SK-N-SH treated with all-trans-retinoic acid at 6 μM for 48 hours (cell line): Measurements from ENCODE around the gene FGF14.

Source experiments
- ATAC-seq: fragments of 200-7000 bp; cut with Tn5 transposase; 3 replicates; pipeline ENCODE4 v1.9.1; 2020; ENCODE audit warnings: mild to moderate bottlenecking, moderate library complexity
- ARNTL ChIP-seq: fragments of 450-650 bp; formaldehyde crosslinking; IDR thresholded peaks from 2 replicates; pipeline ENCODE4 v1.5.0; 2020; ENCODE audit warnings: low read depth, mild to moderate bottlenecking, moderate library complexity, borderline replicate concordance
- ESRRG ChIP-seq: fragments of 250-450 bp; sonication (Bioruptor Pico); IDR thresholded peaks from 2 replicates; pipeline ENCODE4 v1.6.1; 2021; ENCODE audit warnings: mild to moderate bottlenecking
- ISL1 ChIP-seq: fragments of 250-450 bp; sonication (Bioruptor Pico); IDR thresholded peaks from 2 replicates; pipeline ENCODE4 v2.1.2; 2022; ENCODE audit warnings: mild to moderate bottlenecking, moderate library complexity
- OSR1 ChIP-seq: fragments of 250-450 bp; sonication (Bioruptor Pico); IDR thresholded peaks from 2 replicates; pipeline ENCODE4 v1.8.0; 2022; ENCODE audit warnings: moderate library complexity, mild to moderate bottlenecking, inconsistent platforms
- PPARA ChIP-seq: fragments of 250-450 bp; sonication (Bioruptor Pico); IDR thresholded peaks from 2 replicates; pipeline ENCODE4 v1.5.0; 2020; ENCODE audit warnings: mild to moderate bottlenecking, borderline replicate concordance
- TCF4 ChIP-seq: fragments of 250-450 bp; sonication (Bioruptor Pico); IDR thresholded peaks from 2 replicates; pipeline ENCODE4 v1.8.0; 2021; ENCODE audit warnings: mild to moderate bottlenecking, moderate library complexity, borderline replicate concordance
- TOX ChIP-seq: fragments of 250-450 bp; sonication (Bioruptor Pico); IDR thresholded peaks from 2 replicates; pipeline ENCODE4 v1.8.0; 2021; ENCODE audit warnings: mild to moderate bottlenecking, moderate library complexity, borderline replicate concordance
- ZFP3 ChIP-seq: fragments of 250-450 bp; sonication (Bioruptor Pico); IDR thresholded peaks from 2 replicates; pipeline ENCODE4 v1.5.0; 2020; ENCODE audit warnings: mild to moderate bottlenecking, moderate library complexity
- TF ChIP-seq, protein P1 (sequence below): fragments of 250-450 bp; sonication (Bioruptor Pico); IDR thresholded peaks from 2 replicates; pipeline ENCODE4 v1.5.0; 2020; ENCODE audit warnings: mild to moderate bottlenecking, moderate library complexity
- TF ChIP-seq, protein P2 (sequence below): fragments of 250-450 bp; sonication (Bioruptor Pico); IDR thresholded peaks from 2 replicates; pipeline ENCODE4 v1.5.1; 2020; ENCODE audit warnings: low read depth, mild to moderate bottlenecking, moderate library complexity
- TF ChIP-seq, protein P3 (sequence below): fragments of 250-450 bp; sonication (Bioruptor Pico); IDR thresholded peaks from 2 replicates; pipeline ENCODE4 v1.8.0; 2021; ENCODE audit warnings: low read depth, mild to moderate bottlenecking, moderate library complexity, borderline replicate concordance
- TF ChIP-seq, protein P4 (sequence below): fragments of 250-450 bp; sonication (Bioruptor Pico); IDR thresholded peaks from 2 replicates; pipeline ENCODE4 v1.8.0; 2020; ENCODE audit warnings: mild to moderate bottlenecking, moderate library complexity, borderline replicate concordance
- TF ChIP-seq, protein P5 (sequence below): fragments of 250-450 bp; sonication (Bioruptor Pico); IDR thresholded peaks from 2 replicates; pipeline ENCODE4 v1.5.1; 2021; ENCODE audit warnings: mild to moderate bottlenecking, moderate library complexity

The FGF14 gene

DNA sequence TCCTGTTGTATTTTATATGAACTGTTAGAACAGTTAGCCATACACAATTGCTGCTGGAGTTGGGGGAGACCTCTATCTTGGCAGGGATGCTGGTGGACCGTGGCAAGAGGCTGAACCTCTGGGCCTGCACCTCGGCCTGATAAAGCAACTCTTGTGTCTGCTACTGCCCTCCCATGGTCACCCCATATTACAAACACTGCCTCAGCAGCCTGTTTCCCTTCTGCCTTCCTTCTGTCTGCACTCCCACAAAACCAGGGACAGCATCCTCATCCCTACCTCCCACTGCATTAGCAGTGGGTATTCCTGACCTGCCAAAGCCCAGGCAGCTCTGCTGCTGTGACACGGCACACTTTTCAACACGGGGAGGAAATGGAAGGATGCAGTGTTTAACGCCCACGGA, 456.4 kb downstream of the FGF14 start (continued):
- TF ChIP-seq, protein P1, sequence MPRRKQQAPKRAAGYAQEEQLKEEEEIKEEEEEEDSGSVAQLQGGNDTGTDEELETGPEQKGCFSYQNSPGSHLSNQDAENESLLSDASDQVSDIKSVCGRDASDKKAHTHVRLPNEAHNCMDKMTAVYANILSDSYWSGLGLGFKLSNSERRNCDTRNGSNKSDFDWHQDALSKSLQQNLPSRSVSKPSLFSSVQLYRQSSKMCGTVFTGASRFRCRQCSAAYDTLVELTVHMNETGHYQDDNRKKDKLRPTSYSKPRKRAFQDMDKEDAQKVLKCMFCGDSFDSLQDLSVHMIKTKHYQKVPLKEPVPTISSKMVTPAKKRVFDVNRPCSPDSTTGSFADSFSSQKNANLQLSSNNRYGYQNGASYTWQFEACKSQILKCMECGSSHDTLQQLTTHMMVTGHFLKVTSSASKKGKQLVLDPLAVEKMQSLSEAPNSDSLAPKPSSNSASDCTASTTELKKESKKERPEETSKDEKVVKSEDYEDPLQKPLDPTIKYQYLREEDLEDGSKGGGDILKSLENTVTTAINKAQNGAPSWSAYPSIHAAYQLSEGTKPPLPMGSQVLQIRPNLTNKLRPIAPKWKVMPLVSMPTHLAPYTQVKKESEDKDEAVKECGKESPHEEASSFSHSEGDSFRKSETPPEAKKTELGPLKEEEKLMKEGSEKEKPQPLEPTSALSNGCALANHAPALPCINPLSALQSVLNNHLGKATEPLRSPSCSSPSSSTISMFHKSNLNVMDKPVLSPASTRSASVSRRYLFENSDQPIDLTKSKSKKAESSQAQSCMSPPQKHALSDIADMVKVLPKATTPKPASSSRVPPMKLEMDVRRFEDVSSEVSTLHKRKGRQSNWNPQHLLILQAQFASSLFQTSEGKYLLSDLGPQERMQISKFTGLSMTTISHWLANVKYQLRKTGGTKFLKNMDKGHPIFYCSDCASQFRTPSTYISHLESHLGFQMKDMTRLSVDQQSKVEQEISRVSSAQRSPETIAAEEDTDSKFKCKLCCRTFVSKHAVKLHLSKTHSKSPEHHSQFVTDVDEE (CRISPR knock-in tag), result no peak
- TF ChIP-seq TCF4 (no peak), ISL1 (CRISPR knock-in tag) (no peak), OSR1 (CRISPR knock-in tag) (no peak)

DNA sequence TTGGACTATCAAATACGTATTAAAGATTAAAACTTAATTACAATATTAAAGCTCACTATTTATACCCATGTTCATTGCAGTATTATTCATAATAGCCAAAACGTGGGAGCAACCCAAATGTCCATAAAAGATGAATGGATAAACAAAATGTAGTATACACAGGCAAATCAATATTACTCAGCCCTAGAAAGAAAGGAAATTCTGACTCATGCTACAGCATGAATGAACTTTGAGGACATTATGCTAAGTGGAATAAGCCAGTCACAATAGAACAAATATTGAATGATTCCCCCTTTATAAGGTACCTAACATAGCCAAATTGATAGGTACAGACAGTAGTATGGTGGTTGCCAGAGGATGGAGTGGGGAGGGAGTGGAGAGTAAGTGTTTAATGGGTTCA, 457.3 kb downstream of the FGF14 start:
- TF ChIP-seq, protein P2, sequence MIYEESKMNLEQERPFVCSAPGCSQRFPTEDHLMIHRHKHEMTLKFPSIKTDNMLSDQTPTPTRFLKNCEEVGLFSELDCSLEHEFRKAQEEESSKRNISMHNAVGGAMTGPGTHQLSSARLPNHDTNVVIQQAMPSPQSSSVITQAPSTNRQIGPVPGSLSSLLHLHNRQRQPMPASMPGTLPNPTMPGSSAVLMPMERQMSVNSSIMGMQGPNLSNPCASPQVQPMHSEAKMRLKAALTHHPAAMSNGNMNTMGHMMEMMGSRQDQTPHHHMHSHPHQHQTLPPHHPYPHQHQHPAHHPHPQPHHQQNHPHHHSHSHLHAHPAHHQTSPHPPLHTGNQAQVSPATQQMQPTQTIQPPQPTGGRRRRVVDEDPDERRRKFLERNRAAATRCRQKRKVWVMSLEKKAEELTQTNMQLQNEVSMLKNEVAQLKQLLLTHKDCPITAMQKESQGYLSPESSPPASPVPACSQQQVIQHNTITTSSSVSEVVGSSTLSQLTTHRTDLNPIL, result no peak
- no peak for TF ChIP-seq ESRRG (CRISPR knock-in tag)

DNA sequence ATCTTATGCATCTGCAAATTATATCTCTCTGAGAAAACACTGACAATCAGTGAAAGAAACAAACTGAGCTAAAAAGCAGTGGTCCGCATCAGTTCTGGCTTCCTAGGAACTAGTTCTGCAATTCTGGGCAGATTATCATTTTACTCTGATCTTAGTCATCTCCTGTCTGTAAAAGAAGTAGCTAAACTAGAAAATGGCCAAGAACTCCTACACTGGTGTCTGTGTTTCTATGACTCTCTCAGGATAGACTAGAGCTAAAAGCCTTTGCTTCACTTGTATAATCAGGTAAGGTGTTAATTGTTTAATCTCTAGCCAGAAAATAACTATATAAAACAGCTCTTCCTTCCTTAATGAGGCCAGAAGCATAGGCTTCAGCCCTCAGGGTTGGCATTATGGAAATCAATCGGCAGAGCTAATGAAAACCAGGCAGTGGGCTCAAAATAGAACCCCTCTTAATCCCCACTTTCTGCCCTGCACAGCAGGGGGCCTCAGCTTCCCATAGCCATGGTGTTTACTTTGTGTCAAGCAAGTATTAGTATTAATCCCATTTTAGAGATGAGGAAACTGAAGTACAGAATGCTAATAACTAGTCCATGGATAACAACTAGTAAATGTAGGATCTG, 459.2 kb downstream of the FGF14 start:
- no peak for TF ChIP-seq PPARA (CRISPR knock-in tag)
- TF ChIP-seq TCF4, result peak; percentile 55; the same call in 1 of the 2 replicates
- TF ChIP-seq TOX (CRISPR knock-in tag), result no peak
- TF ChIP-seq, protein P3, sequence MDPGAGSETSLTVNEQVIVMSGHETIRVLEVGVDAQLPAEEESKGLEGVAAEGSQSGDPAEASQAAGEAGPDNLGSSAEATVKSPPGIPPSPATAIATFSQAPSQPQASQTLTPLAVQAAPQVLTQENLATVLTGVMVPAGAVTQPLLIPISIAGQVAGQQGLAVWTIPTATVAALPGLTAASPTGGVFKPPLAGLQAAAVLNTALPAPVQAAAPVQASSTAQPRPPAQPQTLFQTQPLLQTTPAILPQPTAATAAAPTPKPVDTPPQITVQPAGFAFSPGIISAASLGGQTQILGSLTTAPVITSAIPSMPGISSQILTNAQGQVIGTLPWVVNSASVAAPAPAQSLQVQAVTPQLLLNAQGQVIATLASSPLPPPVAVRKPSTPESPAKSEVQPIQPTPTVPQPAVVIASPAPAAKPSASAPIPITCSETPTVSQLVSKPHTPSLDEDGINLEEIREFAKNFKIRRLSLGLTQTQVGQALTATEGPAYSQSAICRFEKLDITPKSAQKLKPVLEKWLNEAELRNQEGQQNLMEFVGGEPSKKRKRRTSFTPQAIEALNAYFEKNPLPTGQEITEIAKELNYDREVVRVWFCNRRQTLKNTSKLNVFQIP (CRISPR knock-in tag), result no peak
- TF ChIP-seq ZFP3, result peak; percentile 94
- no peak for TF ChIP-seq ISL1 (CRISPR knock-in tag)
- peak; percentile 34; the same call in 2 of the 3 replicates for ATAC-seq

More for the DNA sequence above, 457.3 kb downstream of the FGF14 start:
- ATAC-seq, result no peak

DNA sequence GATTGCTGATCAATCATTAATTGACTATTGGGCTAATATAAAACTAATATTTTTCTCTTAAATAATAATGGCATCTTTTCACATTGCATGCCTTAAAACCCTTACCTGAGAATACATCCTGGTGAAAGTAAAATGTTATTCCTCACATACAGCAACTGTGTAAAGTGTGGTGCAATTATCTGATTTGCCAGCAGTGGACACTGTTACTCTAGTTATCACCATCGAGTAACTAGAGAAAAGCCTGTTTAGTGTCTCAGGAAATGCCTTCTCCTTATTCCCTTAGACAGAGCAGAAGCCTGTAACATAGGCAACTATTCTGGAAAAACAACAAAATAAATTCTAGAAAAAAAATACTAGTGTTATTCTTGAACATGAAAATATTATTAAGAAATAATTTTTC, 459.8 kb downstream of the FGF14 start:
- peak; percentile 97 for ATAC-seq
- no peak for TF ChIP-seq ARNTL (CRISPR knock-in tag)
- TF ChIP-seq, protein P2, result no peak
- TF ChIP-seq, protein P3 (CRISPR knock-in tag), result no peak
- TF ChIP-seq ESRRG (CRISPR knock-in tag), result no peak
- TF ChIP-seq, protein P4, sequence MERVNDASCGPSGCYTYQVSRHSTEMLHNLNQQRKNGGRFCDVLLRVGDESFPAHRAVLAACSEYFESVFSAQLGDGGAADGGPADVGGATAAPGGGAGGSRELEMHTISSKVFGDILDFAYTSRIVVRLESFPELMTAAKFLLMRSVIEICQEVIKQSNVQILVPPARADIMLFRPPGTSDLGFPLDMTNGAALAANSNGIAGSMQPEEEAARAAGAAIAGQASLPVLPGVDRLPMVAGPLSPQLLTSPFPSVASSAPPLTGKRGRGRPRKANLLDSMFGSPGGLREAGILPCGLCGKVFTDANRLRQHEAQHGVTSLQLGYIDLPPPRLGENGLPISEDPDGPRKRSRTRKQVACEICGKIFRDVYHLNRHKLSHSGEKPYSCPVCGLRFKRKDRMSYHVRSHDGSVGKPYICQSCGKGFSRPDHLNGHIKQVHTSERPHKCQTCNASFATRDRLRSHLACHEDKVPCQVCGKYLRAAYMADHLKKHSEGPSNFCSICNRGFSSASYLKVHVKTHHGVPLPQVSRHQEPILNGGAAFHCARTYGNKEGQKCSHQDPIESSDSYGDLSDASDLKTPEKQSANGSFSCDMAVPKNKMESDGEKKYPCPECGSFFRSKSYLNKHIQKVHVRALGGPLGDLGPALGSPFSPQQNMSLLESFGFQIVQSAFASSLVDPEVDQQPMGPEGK (CRISPR knock-in tag), result no peak
- TF ChIP-seq, protein P5, sequence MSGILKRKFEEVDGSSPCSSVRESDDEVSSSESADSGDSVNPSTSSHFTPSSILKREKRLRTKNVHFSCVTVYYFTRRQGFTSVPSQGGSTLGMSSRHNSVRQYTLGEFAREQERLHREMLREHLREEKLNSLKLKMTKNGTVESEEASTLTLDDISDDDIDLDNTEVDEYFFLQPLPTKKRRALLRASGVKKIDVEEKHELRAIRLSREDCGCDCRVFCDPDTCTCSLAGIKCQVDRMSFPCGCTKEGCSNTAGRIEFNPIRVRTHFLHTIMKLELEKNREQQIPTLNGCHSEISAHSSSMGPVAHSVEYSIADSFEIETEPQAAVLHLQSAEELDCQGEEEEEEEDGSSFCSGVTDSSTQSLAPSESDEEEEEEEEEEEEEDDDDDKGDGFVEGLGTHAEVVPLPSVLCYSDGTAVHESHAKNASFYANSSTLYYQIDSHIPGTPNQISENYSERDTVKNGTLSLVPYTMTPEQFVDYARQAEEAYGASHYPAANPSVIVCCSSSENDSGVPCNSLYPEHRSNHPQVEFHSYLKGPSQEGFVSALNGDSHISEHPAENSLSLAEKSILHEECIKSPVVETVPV (CRISPR knock-in tag), result no peak
- TF ChIP-seq TCF4, result peak; percentile 35; the same call in 1 of the 2 replicates
